Mesenchymal stem cell (in vitro differentiated cells and primary cell): ENCODE data around the gene CCDC3.

Experiments used
- DNase-seq: peaks from one replicate; pipeline ENCODE4 v3.0.0-alpha.2; 2013
- H2AFZ ChIP-seq: one replicate; pipeline ENCODE4 v1.6.1; 2013; ENCODE audit warnings: low read depth, mild to moderate bottlenecking, control low read depth, inconsistent platforms, low read length, moderate library complexity
- H2AK5ac ChIP-seq: 2 replicates; pipeline ENCODE4 v1.6.1; 2013; ENCODE audit warnings: low read length, moderate library complexity, mild to moderate bottlenecking, inconsistent platforms; ENCODE audit not compliant: severe bottlenecking
- H2BK120ac ChIP-seq: one replicate; pipeline ENCODE4 v1.6.1; 2013; ENCODE audit warnings: low read depth, mild to moderate bottlenecking, inconsistent platforms, low read length, moderate library complexity
- H2BK12ac ChIP-seq, 2 experiments: one replicate each; pipeline ENCODE4 v1.6.1; 2013; ENCODE audit warnings: inconsistent platforms in 2 of 2, low read length in 2 of 2, mild to moderate bottlenecking in 2 of 2, moderate library complexity in 2 of 2, control low read depth in 1 of 2
- H2BK15ac ChIP-seq: one replicate; pipeline ENCODE4 v1.6.1; 2013; ENCODE audit warnings: mild to moderate bottlenecking, low read depth, inconsistent platforms; ENCODE audit not compliant: poor library complexity, severe bottlenecking
- H2BK5ac ChIP-seq: 2 replicates; pipeline ENCODE4 v1.6.1; 2013; ENCODE audit warnings: low read depth, mild to moderate bottlenecking, low read length, control low read depth, inconsistent platforms; ENCODE audit not compliant: poor library complexity, severe bottlenecking
- H3K14ac ChIP-seq, 2 experiments: one replicate each; pipeline ENCODE4 v1.6.1; 2013; ENCODE audit warnings: inconsistent platforms in 2 of 2, low read length in 2 of 2, control low read depth in 1 of 2, mild to moderate bottlenecking in 1 of 2, moderate library complexity in 1 of 2
- H3K18ac ChIP-seq, 2 experiments: one replicate each; pipeline ENCODE4 v1.6.1; 2013; ENCODE audit warnings: inconsistent platforms in 2 of 2, low read length in 2 of 2, control low read depth in 1 of 2, low read depth in 1 of 2, mild to moderate bottlenecking in 1 of 2
- H3K23ac ChIP-seq, 2 experiments: one replicate each; pipeline ENCODE4 v1.6.1; 2013; ENCODE audit warnings: inconsistent platforms in 2 of 2, low read length in 2 of 2, mild to moderate bottlenecking in 2 of 2, moderate library complexity in 2 of 2, control low read depth in 1 of 2
- H3K27ac ChIP-seq: 2 replicates; pipeline ENCODE4 v1.5.1; 2013; ENCODE audit warnings: mild to moderate bottlenecking, moderate library complexity, low read length, control low read depth, inconsistent platforms; ENCODE audit not compliant: poor library complexity, severe bottlenecking
- H3K27me3 ChIP-seq, 2 experiments: 2 replicates each; pipeline versions ENCODE4 v1.6.1 to v1.7.0; 2013; ENCODE audit warnings: low read length in 2 of 2, mild to moderate bottlenecking in 2 of 2, moderate library complexity in 2 of 2, control low read depth in 1 of 2, inconsistent platforms in 1 of 2; ENCODE audit not compliant: control insufficient read depth in 1 of 2, insufficient read depth in 1 of 2
- H3K36me3 ChIP-seq, 2 experiments: 2 replicates each; pipeline versions ENCODE4 v1.6.1 to v1.7.0; 2013; ENCODE audit warnings: low read length in 2 of 2, control low read depth in 1 of 2, inconsistent platforms in 1 of 2, low read depth in 1 of 2, mild to moderate bottlenecking in 1 of 2; ENCODE audit not compliant: insufficient read depth in 2 of 2, control insufficient read depth in 1 of 2
- H3K4ac ChIP-seq, 2 experiments: one replicate each; pipeline ENCODE4 v1.6.1; 2013; ENCODE audit warnings: inconsistent platforms in 2 of 2, low read length in 2 of 2, mild to moderate bottlenecking in 2 of 2, moderate library complexity in 2 of 2, control low read depth in 1 of 2, low read depth in 1 of 2
- H3K4me1 ChIP-seq: 2 replicates; pipeline ENCODE4 v1.6.1; 2013; ENCODE audit warnings: low read depth, low read length, control low read depth; ENCODE audit not compliant: control insufficient read depth, insufficient read depth
- H3K4me2 ChIP-seq: 2 replicates; pipeline ENCODE4 v1.6.1; 2013; ENCODE audit warnings: low read length, mild to moderate bottlenecking, inconsistent platforms; ENCODE audit not compliant: poor library complexity, severe bottlenecking
- H3K4me3 ChIP-seq, 2 experiments: 2 replicates each; pipeline versions ENCODE4 v1.5.1 to v1.7.0; 2013; ENCODE audit warnings: low read length in 2 of 2, mild to moderate bottlenecking in 2 of 2, control low read depth in 1 of 2, low read depth in 1 of 2; ENCODE audit not compliant: insufficient read depth in 1 of 2
- H3K79me1 ChIP-seq: replicated peaks from 2 replicates; pipeline ENCODE4 v1.6.1; 2013; ENCODE audit warnings: mild to moderate bottlenecking, control low read depth, low read length, inconsistent platforms; ENCODE audit not compliant: poor library complexity, severe bottlenecking
- H3K9ac ChIP-seq: 2 replicates; pipeline ENCODE4 v1.7.0; 2013; ENCODE audit warnings: mild to moderate bottlenecking, low read length, moderate library complexity
- H3K9me3 ChIP-seq: 2 replicates; pipeline ENCODE4 v1.7.0; 2013; ENCODE audit warnings: mild to moderate bottlenecking, low read length; ENCODE audit not compliant: control insufficient read depth
- H4K8ac ChIP-seq: one replicate; pipeline ENCODE4 v1.6.1; 2013; ENCODE audit warnings: inconsistent platforms, mild to moderate bottlenecking, low read length, moderate library complexity
- H4K91ac ChIP-seq: one replicate; pipeline ENCODE4 v1.6.1; 2013; ENCODE audit warnings: mild to moderate bottlenecking, low read length, inconsistent platforms
- WGBS: methylation state at CpG from one replicate; pipeline ENCODE4 v1.1.7; 2013; ENCODE audit warnings: mixed read lengths; 5-methylcytosine and 5-hydroxymethylcytosine counted together

Gene CCDC3

DNA sequence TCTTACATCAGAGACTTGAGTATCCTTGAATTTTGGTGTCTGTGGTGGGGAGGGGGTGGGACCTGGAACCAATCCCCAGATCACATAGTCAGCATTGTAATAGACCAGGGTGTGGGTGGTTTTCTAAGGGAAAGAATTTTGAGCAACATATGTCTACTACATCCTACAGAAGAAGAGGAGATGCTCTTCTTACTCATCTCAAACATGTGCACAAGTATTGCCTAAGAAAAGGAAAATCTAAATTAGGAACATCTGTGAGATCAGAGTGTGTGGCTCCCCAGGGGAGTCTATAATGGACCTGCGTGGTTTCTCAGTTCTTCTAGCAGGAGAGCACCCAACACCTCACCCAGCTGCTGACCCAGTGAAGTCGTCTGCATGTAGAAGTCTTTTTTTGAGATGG, 148.8 kb downstream of the CCDC3 start:
- WGBS, result 90% methylated on average over 1 of the region's 2 CpGs
- H3K18ac ChIP-seq, result no peak overlapping the region
- H2AFZ ChIP-seq, result no peak overlapping the region
- no peak overlapping the region for H2BK12ac ChIP-seq
- H3K79me1 ChIP-seq, result no peaks in the 10 kb centered on the region
- no peaks in the 10 kb centered on the region for H3K4me1 ChIP-seq
- no peak overlapping the region for H4K8ac ChIP-seq
- no peaks in the 10 kb centered on the region for H3K36me3 ChIP-seq
- no peak overlapping the region for H3K4me2 ChIP-seq
- H3K4ac ChIP-seq, result no peak overlapping the region
- H3K4me3 ChIP-seq, result no peak overlapping the region
- no peak overlapping the region for H2AK5ac ChIP-seq
- no peaks in the 10 kb centered on the region for H3K9me3 ChIP-seq
- no peak overlapping the region for H3K27ac ChIP-seq
- H3K23ac ChIP-seq, result no peak overlapping the region
- H3K14ac ChIP-seq, result no peak overlapping the region
- H2BK15ac ChIP-seq, result peak overlapping the region; percentile 67
- no peak overlapping the region for H2BK5ac ChIP-seq
- DNase-seq, result no peak
- no peak overlapping the region for H4K91ac ChIP-seq
- H2BK120ac ChIP-seq, result no peak overlapping the region
- peaks cover 5 to 32% of the 10 kb centered on the region in 2 experiments for H3K27me3 ChIP-seq
- no peak overlapping the region for H3K9ac ChIP-seq

DNA sequence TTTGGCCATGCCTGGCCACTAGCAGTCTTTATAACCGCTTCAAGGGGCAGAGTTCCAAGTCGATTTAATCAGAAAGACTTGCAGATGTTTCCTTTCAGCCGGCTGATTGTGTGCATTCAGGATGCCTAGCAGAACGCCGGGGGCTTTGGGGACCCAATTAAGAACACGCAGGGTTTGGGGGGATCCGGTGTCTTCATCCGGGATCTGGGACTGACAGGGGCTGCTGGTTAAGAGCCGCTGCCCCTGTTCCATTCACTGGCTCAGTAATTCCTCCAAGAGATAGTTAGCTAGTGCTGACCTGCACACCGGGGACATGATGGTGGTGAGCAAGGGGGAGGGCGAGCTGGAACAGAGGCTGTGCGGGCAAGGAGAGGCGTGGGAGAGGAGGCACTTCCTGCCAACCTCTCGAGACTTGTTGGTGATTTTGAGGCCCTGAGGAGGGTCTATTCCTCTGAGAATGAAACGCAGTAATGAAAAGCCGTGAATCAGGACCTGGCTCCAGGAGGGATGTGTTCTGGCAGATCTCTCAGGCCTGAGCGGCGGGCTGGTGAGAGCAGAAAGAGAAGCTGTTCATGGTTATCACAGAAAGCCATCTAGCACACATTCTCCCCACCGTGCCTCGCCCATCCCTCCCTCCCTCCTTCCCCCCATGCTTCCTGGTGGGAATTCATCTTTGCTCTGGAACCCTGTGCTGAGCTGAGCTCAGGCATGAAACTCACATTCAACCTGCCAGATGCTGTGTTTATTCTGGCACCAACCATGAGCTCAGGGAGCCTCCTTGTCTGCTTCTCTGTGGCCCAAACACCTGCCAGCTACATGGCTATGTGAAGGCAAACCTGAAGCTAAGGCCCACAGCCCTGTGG, 152.0 kb downstream of the CCDC3 start:
- H4K91ac ChIP-seq, result peak overlapping the region; percentile 62
- DNase-seq, result no peak
- no peak overlapping the region for H3K4ac ChIP-seq
- no peak overlapping the region for H2AFZ ChIP-seq
- H3K4me2 ChIP-seq, result no peak overlapping the region
- no peak overlapping the region for H2BK5ac ChIP-seq
- H3K27ac ChIP-seq, result no peak overlapping the region
- H3K4me3 ChIP-seq, result peak overlapping the region in 1 of 2 experiments; percentile 36
- no peaks in the 10 kb centered on the region for H3K79me1 ChIP-seq
- H3K27me3 ChIP-seq, result peaks cover 0 to 35% of the 10 kb centered on the region in 2 experiments
- no peak overlapping the region for H2BK15ac ChIP-seq
- no peak overlapping the region for H3K23ac ChIP-seq
- peaks cover 4% of the 10 kb centered on the region for H3K4me1 ChIP-seq
- peak overlapping the region; percentile 16 for H3K9ac ChIP-seq
- no peaks in the 10 kb centered on the region for H3K36me3 ChIP-seq
- peak overlapping the region; percentile 43 to 60 for H3K18ac ChIP-seq
- H2AK5ac ChIP-seq, result no peak overlapping the region
- H2BK12ac ChIP-seq, result peak overlapping the region; percentile 16 to 59
- no peak overlapping the region for H2BK120ac ChIP-seq
- H3K9me3 ChIP-seq, result no peaks in the 10 kb centered on the region
- WGBS, result 77% methylated on average over 20 of the region's 20 CpGs
- H3K14ac ChIP-seq, result no peak overlapping the region
- peak overlapping the region; percentile 27 for H4K8ac ChIP-seq

DNA sequence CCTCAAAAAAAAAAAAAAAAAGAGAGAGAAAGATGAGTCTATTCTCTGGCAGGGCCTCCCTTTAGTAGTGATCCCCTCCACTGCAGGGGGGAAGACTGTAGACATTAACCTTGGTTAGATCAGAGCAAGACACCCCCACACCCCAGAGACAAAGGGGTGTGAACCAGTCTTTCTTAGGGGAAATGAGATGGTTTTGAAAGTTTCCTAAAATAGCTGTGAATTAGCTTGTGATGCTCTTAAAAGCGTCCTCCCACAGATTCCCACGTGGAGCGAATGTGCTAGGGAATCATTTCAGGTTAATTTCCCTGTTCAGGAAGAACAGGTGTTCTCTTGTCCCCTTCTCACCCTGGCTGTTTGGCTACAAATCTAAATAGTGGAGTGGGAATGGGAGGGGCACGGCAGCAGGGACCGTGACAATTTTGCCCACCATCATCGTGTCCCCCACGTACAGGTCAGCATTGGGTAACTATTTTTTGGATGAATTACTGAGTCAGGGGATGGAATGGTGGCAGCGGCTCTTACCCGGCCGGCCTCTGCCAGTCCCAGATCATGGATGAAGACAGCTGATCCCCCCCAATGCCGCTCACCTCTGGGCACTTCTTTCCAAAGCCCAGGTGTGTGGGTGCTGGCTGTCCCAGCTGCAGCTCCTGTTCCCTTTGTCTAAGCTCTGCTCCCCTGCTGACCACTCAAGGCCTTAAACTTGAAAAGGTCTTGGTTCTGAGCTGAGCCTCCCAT, 152.9 kb downstream of the CCDC3 start:
- no peak overlapping the region for H2BK5ac ChIP-seq
- H2BK12ac ChIP-seq, result peak overlapping the region in 1 of 2 experiments; percentile 38
- H3K36me3 ChIP-seq, result no peaks in the 10 kb centered on the region
- H3K9ac ChIP-seq, result no peak overlapping the region
- H3K4me2 ChIP-seq, result no peak overlapping the region
- no peak overlapping the region for H3K4me3 ChIP-seq
- no peak overlapping the region for H3K27ac ChIP-seq
- peak overlapping the region; percentile 19 for H4K8ac ChIP-seq
- H3K9me3 ChIP-seq, result no peaks in the 10 kb centered on the region
- H4K91ac ChIP-seq, result no peak overlapping the region
- no peak overlapping the region for H3K14ac ChIP-seq
- H3K4ac ChIP-seq, result peak overlapping the region in 1 of 2 experiments; percentile 57
- H3K79me1 ChIP-seq, result no peaks in the 10 kb centered on the region
- peak overlapping the region; percentile 80 for H2BK15ac ChIP-seq
- 93% methylated on average over 11 of the region's 11 CpGs for WGBS
- H2AK5ac ChIP-seq, result no peak overlapping the region
- peaks cover 7% of the 10 kb centered on the region for H3K4me1 ChIP-seq
- DNase-seq, result no peak
- H3K23ac ChIP-seq, result no peak overlapping the region
- H2BK120ac ChIP-seq, result no peak overlapping the region
- peaks cover 0 to 34% of the 10 kb centered on the region in 2 experiments for H3K27me3 ChIP-seq
- H3K18ac ChIP-seq, result peak overlapping the region; percentile 4 to 17
- H2AFZ ChIP-seq, result no peak overlapping the region

DNA sequence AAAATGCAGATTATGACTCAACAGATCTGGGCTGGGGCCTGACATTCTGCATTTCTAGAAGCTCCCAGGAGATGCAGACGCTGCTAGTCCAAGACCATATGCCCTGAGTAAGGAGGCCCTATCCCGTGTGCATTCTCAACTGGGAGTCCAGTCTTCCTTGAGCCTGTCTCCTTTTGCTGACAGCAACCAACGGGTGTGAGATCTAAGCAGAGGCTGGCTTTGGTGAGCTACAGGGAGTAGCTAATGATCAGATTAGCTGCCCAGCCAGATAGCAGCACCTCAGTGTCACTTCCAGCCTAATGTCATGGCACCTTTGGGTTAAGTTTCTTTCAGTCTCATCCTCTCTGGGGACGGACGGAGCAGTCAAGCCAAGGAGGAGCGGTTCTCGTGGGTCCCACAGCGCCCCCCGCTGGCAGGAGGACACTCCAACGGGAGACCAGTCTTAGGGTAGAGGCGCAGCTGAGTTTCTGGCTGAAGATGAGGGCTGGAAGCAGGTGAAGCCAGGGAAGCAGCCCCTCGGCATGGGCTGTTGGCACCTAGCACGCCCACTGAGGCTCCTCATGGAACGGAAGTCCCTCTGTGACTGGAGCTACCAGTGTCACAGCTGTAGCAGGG, 154.0 kb downstream of the CCDC3 start:
- no peak overlapping the region for H2AFZ ChIP-seq
- H2BK5ac ChIP-seq, result no peak overlapping the region
- 71% methylated on average over 14 of the region's 14 CpGs for WGBS
- H3K9me3 ChIP-seq, result no peaks in the 10 kb centered on the region
- peak overlapping the region; percentile 7 to 87 for H2BK12ac ChIP-seq
- no peaks in the 10 kb centered on the region for H3K79me1 ChIP-seq
- no peak overlapping the region for H2BK120ac ChIP-seq
- H3K27me3 ChIP-seq, result peaks cover 0 to 42% of the 10 kb centered on the region in 2 experiments
- peaks cover 7% of the 10 kb centered on the region for H3K4me1 ChIP-seq
- no peak overlapping the region for H3K27ac ChIP-seq
- H3K18ac ChIP-seq, result peak overlapping the region; percentile 13 to 34
- H3K14ac ChIP-seq, result peak overlapping the region in 1 of 2 experiments; percentile 74
- H4K91ac ChIP-seq, result peak overlapping the region; percentile 25
- no peak overlapping the region for H3K23ac ChIP-seq
- H3K36me3 ChIP-seq, result no peaks in the 10 kb centered on the region
- H2BK15ac ChIP-seq, result peak overlapping the region; percentile 82
- peak overlapping the region; percentile 1 for H4K8ac ChIP-seq
- H3K9ac ChIP-seq, result no peak overlapping the region
- no peak for DNase-seq
- no peak overlapping the region for H2AK5ac ChIP-seq
- no peak overlapping the region for H3K4me2 ChIP-seq
- H3K4ac ChIP-seq, result peak overlapping the region in 1 of 2 experiments; percentile 8
- no peak overlapping the region for H3K4me3 ChIP-seq
